GM23338 (cell line): Measurements from ENCODE around the gene GSG1L. TPM values are rescaled to one million over a fixed set of nuclear protein-coding genes. Genes with fewer than 3 reads are reported as not detected.

Source experiments
- CTCF ChIP-seq, 2 experiments: fragments of 200-600 bp in 1 of 2; sonication (generic) in 1 of 2; conservative IDR thresholded peaks; 2 replicates each; pipeline versions ENCODE4 v1.5.1 to v1.6.1; 2016 to 2017; ENCODE audit warnings: antibody characterized with exemption in 2 of 2, low read depth in 2 of 2, mild to moderate bottlenecking in 2 of 2, moderate library complexity in 1 of 2
- ETS1 ChIP-seq: IDR thresholded peaks from 2 replicates; pipeline ENCODE4 v1.6.1; 2016; ENCODE audit warnings: antibody characterized with exemption
- JUNB ChIP-seq: IDR thresholded peaks from one replicate; pipeline ENCODE4 v1.6.1; 2016; ENCODE audit warnings: antibody characterized with exemption; ENCODE audit not compliant: unreplicated experiment
- NANOG ChIP-seq: IDR thresholded peaks from 2 replicates; pipeline ENCODE4 v1.6.1; 2016; ENCODE audit warnings: antibody characterized with exemption, borderline replicate concordance
- STAT1 ChIP-seq: IDR thresholded peaks from one replicate; pipeline ENCODE4 v1.6.1; 2016; ENCODE audit warnings: antibody characterized with exemption; ENCODE audit not compliant: unreplicated experiment
- ZNF114 ChIP-seq: fragments of 250-450 bp; sonication (Bioruptor Pico); IDR thresholded peaks from 2 replicates; pipeline ENCODE4 v1.5.0; 2020; ENCODE audit warnings: mild to moderate bottlenecking, moderate library complexity
- ZNF462 ChIP-seq: fragments of 250-450 bp; sonication (Bioruptor Pico); IDR thresholded peaks from 2 replicates; pipeline ENCODE4 v1.5.0; 2020; ENCODE audit warnings: mild to moderate bottlenecking, moderate library complexity
- polyA plus RNA-seq: library from polyadenylated mRNA; unstranded; fragments of >200 nt; fragmentation: Nextera tagmentation; extraction: Ambion mirVana; gene quantifications from 2 replicates; pipeline ENCODE4 v1.2.1, GENCODE V29; 2016
- total RNA-seq: library from RNA; depleted of rRNA; stranded (reverse); fragments of >200 nt; shearing (Covaris generic); gene quantifications from 2 replicates; pipeline ENCODE4 v1.2.3, GENCODE V29; 2014

GSG1L gene
- total and polyA plus RNA-seq, 2 experiments from 2014 or later, result 0.36 to 0.63 TPM

- TF ChIP-seq ZNF462 (CRISPR knock-in tag) (no peak), ZNF114 (CRISPR knock-in tag) (no peak), JUNB (no peak), ETS1 (no peak), CTCF (conservative IDR thresholded peaks at IDR 0.05; ENCODE audit: low read depth in 2 of 2) (no peak), STAT1 (no peak), NANOG (no peak)
Observed at GRCh38 chr16:28092721-28093384, 29.3 kb upstream of the GSG1L start (continued).
